Measurements from ENCODE around the gene MYOD1.

GRCh38 chr11:17696741-17697140, 22.6 kb upstream of the MYOD1 start:
- no peak for TF ChIP-seq ZBTB26 (CRISPR knock-in tag; IDR thresholded peaks at IDR 0.05)
- no peak for TF ChIP-seq POLR2AphosphoS5 (IDR thresholded peaks at IDR 0.05; ENCODE audit: control insufficient read depth, insufficient read depth, low read depth, low read length)
- no peak for TF ChIP-seq ETS2 (tag; IDR thresholded peaks at IDR 0.05; ENCODE audit: borderline replicate concordance, poor library complexity, severe bottlenecking)
